Measurements from ENCODE around the gene EAF1.

EAF1 gene

GRCh38 chr3:15467227-15468181 is 40.1 kb downstream of the EAF1 start (continued):
- no peak for TF ChIP-seq ZNF398 (tag by site-specific recombination; IDR thresholded peaks at IDR 0.05)
- no peak for TF ChIP-seq ZNF211 (tag by site-specific recombination; IDR thresholded peaks at IDR 0.05; ENCODE audit: low read depth)
- no peak for TF ChIP-seq ZNF146 (tag by site-specific recombination; IDR thresholded peaks at IDR 0.05)

- ChIA-PET CTCF (interaction anchor here (0.6 kb wide), 1 partner anchor 401 kb away, joined by 3 read pairs; no protein-coding TSS in a partner anchor), POLR2A (no interaction called here)
- Histone ChIP-seq H3K9me3 (ENCODE audit: control insufficient read depth, insufficient read depth, low read depth, low read length) (no peaks in the 10 kb centered on the region), H3K36me3 (ENCODE audit: control insufficient read depth in 2 of 2, insufficient read depth in 1 of 2, low read length in 2 of 2) (no peaks in the 10 kb centered on the region), H3K27ac (ENCODE audit: extremely low read depth, low read depth, low read length) (no peak overlapping the region), H3K4me3 (ENCODE audit: low read depth, low read length) (no peak overlapping the region), H3K4me1 (ENCODE audit: control insufficient read depth, insufficient read depth, low read length) (no peaks in the 10 kb centered on the region)
- TF ChIP-seq ZBTB10 (tag by site-specific recombination; IDR thresholded peaks at IDR 0.05) (no peak), ZNF324 (tag by site-specific recombination; IDR thresholded peaks at IDR 0.05) (no peak), GLI4 (tag by site-specific recombination; IDR thresholded peaks at IDR 0.05) (no peak), BCL6B (tag by site-specific recombination; IDR thresholded peaks at IDR 0.05) (no peak), ZNF248 (tag by site-specific recombination; IDR thresholded peaks at IDR 0.05) (no peak), ZNF626 (tag by site-specific recombination; IDR thresholded peaks at IDR 0.05) (no peak), ZNF23 (tag by site-specific recombination; IDR thresholded peaks at IDR 0.05; ENCODE audit: borderline replicate concordance) (no peak), ZNF221 (tag by site-specific recombination; IDR thresholded peaks at IDR 0.05; ENCODE audit: borderline replicate concordance) (no peak), ZNF112 (tag by site-specific recombination; IDR thresholded peaks at IDR 0.05) (no peak), KLF16 (tag by site-specific recombination; IDR thresholded peaks at IDR 0.05) (no peak), ZXDB (tag by site-specific recombination; IDR thresholded peaks at IDR 0.05) (no peak), ZNF146 (tag by site-specific recombination; IDR thresholded peaks at IDR 0.05) (no peak), SCRT1 (tag by site-specific recombination; IDR thresholded peaks at IDR 0.05; ENCODE audit: borderline replicate concordance) (no peak), ZNF521 (tag by site-specific recombination; IDR thresholded peaks at IDR 0.05) (no peak), ZNF580 (tag by site-specific recombination; IDR thresholded peaks at IDR 0.05) (no peak), KLF7 (tag by site-specific recombination; IDR thresholded peaks at IDR 0.05; ENCODE audit: borderline replicate concordance) (no peak), ZNF747 (tag by site-specific recombination; IDR thresholded peaks at IDR 0.05) (no peak)
These were observed 42.9 kb downstream of the EAF1 start for GRCh38 chr3:15470261-15470660.
